ENCODE data around the gene DAPK1.

The DAPK1 gene

GRCh38 chr9:87518702-87519335 lies 21.2 kb downstream of the DAPK1 start:
- no peak for DNase-seq

- DNase-seq, result no peak
These were observed 21.8 kb downstream of the DAPK1 start for GRCh38 chr9:87519461-87519860.

- DNase-seq, result no peak
These were observed 22.6 kb downstream of the DAPK1 start for GRCh38 chr9:87520172-87520683.

- DNase-seq, result no peak
These were observed 24.2 kb downstream of the DAPK1 start for GRCh38 chr9:87521834-87522233.

- DNase-seq, result no peak
These were observed 26.4 kb downstream of the DAPK1 start for GRCh38 chr9:87524061-87524460.

- DNase-seq, result no peak
These were observed 28.1 kb downstream of the DAPK1 start for GRCh38 chr9:87525546-87526303.

- DNase-seq, result no peak
These were observed 29.7 kb downstream of the DAPK1 start for GRCh38 chr9:87527211-87527916.

- DNase-seq, result no peak
These were observed 31.3 kb downstream of the DAPK1 start for GRCh38 chr9:87528969-87529368.

GRCh38 chr9:87529671-87530070 lies 32.0 kb downstream of the DAPK1 start:
- no peak for DNase-seq

GRCh38 chr9:87530716-87531115 lies 33.0 kb downstream of the DAPK1 start:
- DNase-seq, result no peak

- DNase-seq, result no peak
These were observed 34.0 kb downstream of the DAPK1 start for GRCh38 chr9:87531370-87532295.

GRCh38 chr9:87533271-87533670 lies 35.6 kb downstream of the DAPK1 start:
- DNase-seq, result no peak

- DNase-seq, result no peak
These were observed 36.4 kb downstream of the DAPK1 start for GRCh38 chr9:87534036-87534435.

- DNase-seq, result no peak
These were observed 37.3 kb downstream of the DAPK1 start for GRCh38 chr9:87534957-87535356.

- DNase-seq, result no peak
These were observed 38.3 kb downstream of the DAPK1 start for GRCh38 chr9:87535817-87536539.

- DNase-seq, result no peak
These were observed 40.0 kb downstream of the DAPK1 start for GRCh38 chr9:87537625-87538024.

- DNase-seq, result no peak
These were observed 42.9 kb downstream of the DAPK1 start for GRCh38 chr9:87540444-87541105.

GRCh38 chr9:87541663-87542062 lies 44.0 kb downstream of the DAPK1 start:
- no peak for DNase-seq

- DNase-seq, result no peak
These were observed 44.5 kb downstream of the DAPK1 start for GRCh38 chr9:87542141-87542540.

- no peak for DNase-seq
These were observed 45.6 kb downstream of the DAPK1 start for GRCh38 chr9:87543251-87543650.

GRCh38 chr9:87545858-87546257 lies 48.2 kb downstream of the DAPK1 start:
- no peak for DNase-seq
